Neural cell (in vitro differentiated cells): ENCODE data around the gene STAT4. TPM values are rescaled to one million over a fixed set of nuclear protein-coding genes. Genes with fewer than 3 reads are reported as not detected.

Source experiments
- H2AFZ ChIP-seq: fragments of 200-600, 300-800 bp; sonication (generic), shearing (Covaris generic); 2 replicates; pipeline ENCODE4 v1.6.0; 2014; ENCODE audit warnings: low read depth, mild to moderate bottlenecking, antibody characterized with exemption, low read length, moderate library complexity
- H3F3A ChIP-seq: fragments of 200-600 bp; shearing (Covaris generic); 2 replicates; pipeline ENCODE4 v1.6.1; 2016; ENCODE audit warnings: mild to moderate bottlenecking, moderate library complexity, mixed read lengths, antibody characterized with exemption, low read length; ENCODE audit not compliant: insufficient read depth, poor library complexity, severe bottlenecking
- H3K27ac ChIP-seq: fragments of 200-600, 300-800 bp; sonication (generic), shearing (Covaris generic); 2 replicates; pipeline ENCODE4 v1.5.1; 2014; ENCODE audit warnings: mild to moderate bottlenecking, low read length, moderate library complexity
- H3K27me3 ChIP-seq: fragments of 300-800, 200-600 bp; sonication (generic), shearing (Covaris generic); 2 replicates; pipeline ENCODE4 v1.6.0; 2014; ENCODE audit warnings: mild to moderate bottlenecking, low read depth, low read length, moderate library complexity; ENCODE audit not compliant: insufficient read depth
- H3K36me3 ChIP-seq: fragments of 300-800, 200-600 bp; sonication (generic), shearing (Covaris generic); 2 replicates; pipeline ENCODE4 v1.5.1; 2014; ENCODE audit warnings: mild to moderate bottlenecking, antibody characterized with exemption, low read length, moderate library complexity; ENCODE audit not compliant: insufficient read depth
- H3K4me2 ChIP-seq: fragments of 300-800, 200-600 bp; sonication (generic), shearing (Covaris generic); 2 replicates; pipeline ENCODE4 v1.6.0; 2014; ENCODE audit warnings: mild to moderate bottlenecking, low read length
- H3K4me3 ChIP-seq: fragments of 300-800, 200-600 bp; sonication (generic), shearing (Covaris generic); 2 replicates; pipeline ENCODE4 v1.5.1; 2014; ENCODE audit warnings: mild to moderate bottlenecking, low read length, moderate library complexity
- H3K79me2 ChIP-seq: fragments of 200-600 bp; shearing (Covaris generic); replicated peaks from 2 replicates; pipeline ENCODE4 v1.6.0; 2014; ENCODE audit warnings: mild to moderate bottlenecking, low read length, moderate library complexity; ENCODE audit not compliant: insufficient read depth
- H3K9ac ChIP-seq: fragments of 300-800, 200-600 bp; sonication (generic), shearing (Covaris generic); 2 replicates; pipeline ENCODE4 v1.6.1; 2016; ENCODE audit warnings: mild to moderate bottlenecking, low read length, mixed read lengths
- H3K9me2 ChIP-seq: fragments of 200-600 bp; shearing (Covaris generic); 2 replicates; pipeline ENCODE4 v1.6.1; 2016; ENCODE audit warnings: mild to moderate bottlenecking, low read length, mixed read lengths; ENCODE audit not compliant: insufficient read depth
- H3K9me3 ChIP-seq: fragments of 200-600, 300-800 bp; sonication (generic), shearing (Covaris generic); 2 replicates; pipeline ENCODE4 v1.6.1; 2016; ENCODE audit warnings: mild to moderate bottlenecking, mixed run types, low read length, moderate library complexity, mixed read lengths
- H4K20me1 ChIP-seq: fragments of 200-600 bp; shearing (Covaris generic); 2 replicates; pipeline ENCODE4 v1.6.1; 2016; ENCODE audit warnings: mild to moderate bottlenecking, mixed run types; ENCODE audit not compliant: insufficient read depth
- CTCF ChIP-seq: fragments of 450-650 bp; IDR thresholded peaks from 2 replicates; pipeline ENCODE4 v1.5.1; 2014; ENCODE audit warnings: antibody characterized with exemption, mild to moderate bottlenecking, moderate library complexity; ENCODE audit not compliant: poor library complexity, severe bottlenecking
- EP300 ChIP-seq: fragments of 450-650 bp; conservative IDR thresholded peaks from 2 replicates; pipeline ENCODE4 v1.6.1; 2014; ENCODE audit warnings: antibody characterized with exemption, mild to moderate bottlenecking, moderate library complexity; ENCODE audit not compliant: poor library complexity, severe bottlenecking
- EZH2 ChIP-seq: fragments of 200-600, 300-800 bp; shearing (Covaris generic), sonication (generic); IDR thresholded peaks from 2 replicates; pipeline ENCODE4 v1.6.1; 2014; ENCODE audit warnings: antibody characterized with exemption, low read length, borderline replicate concordance, mild to moderate bottlenecking; ENCODE audit not compliant: insufficient read depth, poor library complexity, severe bottlenecking
- MXI1 ChIP-seq: fragments of 450-650 bp; conservative IDR thresholded peaks from 2 replicates; pipeline ENCODE4 v1.6.1; 2014; ENCODE audit warnings: antibody characterized with exemption, mild to moderate bottlenecking; ENCODE audit not compliant: poor library complexity, severe bottlenecking
- POLR2AphosphoS5 ChIP-seq: IDR thresholded peaks from 2 replicates; pipeline ENCODE4 v1.6.1; 2012
- RAD21 ChIP-seq: fragments of 450-650 bp; conservative IDR thresholded peaks from 2 replicates; pipeline ENCODE4 v1.6.1; 2014; ENCODE audit warnings: antibody characterized with exemption, mild to moderate bottlenecking, moderate library complexity
- REST ChIP-seq: IDR thresholded peaks from 2 replicates; pipeline ENCODE4 v1.6.1; 2012; ENCODE audit warnings: borderline replicate concordance
- SMC3 ChIP-seq: fragments of 450-650 bp; conservative IDR thresholded peaks from 2 replicates; pipeline ENCODE4 v1.6.1; 2014; ENCODE audit warnings: antibody characterized with exemption, mild to moderate bottlenecking, moderate library complexity; ENCODE audit not compliant: poor library complexity
- TAF1 ChIP-seq: IDR thresholded peaks from 2 replicates; pipeline ENCODE4 v1.6.1; 2012; ENCODE audit warnings: low read depth
- polyA plus RNA-seq: library from polyadenylated mRNA; depleted of rRNA; stranded (reverse); fragments of >200 nt; gene quantifications from 2 replicates; pipeline ENCODE4 v1.2.3, GENCODE V29; 2014

STAT4 gene
- polyA plus RNA-seq, 1 donor from 2014 or later = 3.7 TPM

GRCh38 chr2:191082321-191082720 is 68.5 kb downstream of the STAT4 start:
- Histone ChIP-seq H3K9ac (no peak overlapping the region), H3K79me2 (no peaks in the 10 kb centered on the region), H3K27me3 (no peaks in the 10 kb centered on the region), H4K20me1 (no peaks in the 10 kb centered on the region), H3K9me3 (no peaks in the 10 kb centered on the region), H3K36me3 (no peaks in the 10 kb centered on the region), H3K4me3 (no peak overlapping the region), H3F3A (no peaks in the 10 kb centered on the region), H3K27ac (no peak overlapping the region), H2AFZ (no peak overlapping the region), H3K4me2 (no peak overlapping the region), H3K9me2 (no peaks in the 10 kb centered on the region)
- TF ChIP-seq EP300 = no peak

GRCh38 chr2:191081411-191082155 is 69.2 kb downstream of the STAT4 start:
- TF ChIP-seq POLR2AphosphoS5 (no peak), TAF1 (no peak), SMC3 (no peak), REST (no peak), MXI1 (no peak), EZH2 (no peak), RAD21 (no peak), CTCF (no peak), EP300 (no peak)

More at GRCh38 chr2:191081411-191082155, 69.2 kb downstream of the STAT4 start:
- Histone ChIP-seq H3K79me2 (no peaks in the 10 kb centered on the region), H2AFZ (no peak overlapping the region), H4K20me1 (no peaks in the 10 kb centered on the region), H3K27me3 (no peaks in the 10 kb centered on the region), H3F3A (no peaks in the 10 kb centered on the region), H3K4me3 (no peak overlapping the region), H3K9me2 (no peaks in the 10 kb centered on the region), H3K9ac (no peak overlapping the region), H3K27ac (no peak overlapping the region), H3K36me3 (no peaks in the 10 kb centered on the region), H3K9me3 (no peaks in the 10 kb centered on the region), H3K4me2 (no peak overlapping the region)
